Activated CD4-positive, alpha-beta T cell treated with anti-CD3 and anti-CD28 coated beads, Interleukin-2, amount 50 U/mL, for 48 hours (primary cell): ENCODE results near the gene PKD1.
"Not testable (repeated sequence)": the region's sequence is repeated elsewhere in the genome, so short reads cannot be mapped to it uniquely, and the experiment has no call there.

ENCODE experiments used
- DNase-seq, 2 experiments: peaks; one replicate each; pipeline ENCODE4 v3.0.0-alpha.2; 2020

PKD1 gene

GRCh38 chr16:2122934-2123683, 12.6 kb downstream of the PKD1 start:
- not testable (repeated sequence) for DNase-seq

DNA sequence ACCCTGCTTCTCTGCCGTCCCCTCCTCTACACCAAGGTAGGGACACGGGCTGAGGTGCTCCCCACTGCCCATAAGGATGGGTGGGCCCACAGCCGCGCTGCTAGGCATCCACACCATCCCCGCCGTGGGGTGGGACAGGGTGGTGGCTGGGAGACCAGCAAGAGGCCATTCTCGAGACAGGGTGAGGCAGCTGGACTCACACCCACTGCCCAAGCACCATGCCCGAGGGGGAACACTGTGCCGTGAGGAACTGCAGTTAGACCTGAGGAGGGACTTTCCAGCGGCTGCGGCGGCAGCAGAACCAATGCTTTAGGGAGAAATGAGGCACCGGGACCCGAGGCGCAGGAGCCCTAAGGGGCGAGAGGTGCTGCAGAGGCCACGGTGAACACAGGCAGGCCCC, 13.3 kb downstream of the PKD1 start:
- no peak for DNase-seq

DNA sequence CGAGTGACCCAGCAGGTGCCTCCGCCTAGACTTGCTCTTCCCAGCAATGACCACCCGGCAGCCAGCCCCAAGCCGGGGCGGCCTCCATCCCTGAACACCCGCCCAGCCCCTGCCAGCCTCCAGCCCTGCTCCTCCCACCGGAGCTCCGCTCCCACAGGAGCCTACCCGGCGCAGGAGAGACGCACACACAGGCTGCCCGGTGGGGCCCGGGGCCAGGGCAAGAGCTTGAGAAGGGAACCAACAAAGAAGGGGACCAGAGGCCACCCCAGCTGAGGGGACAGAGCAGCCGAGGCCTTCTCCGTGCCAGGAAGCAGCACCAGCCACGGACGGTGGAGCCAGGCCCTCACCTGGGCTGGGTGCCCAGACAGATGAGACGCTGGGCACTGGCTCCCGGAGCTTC, 13.8 kb downstream of the PKD1 start:
- no peak for DNase-seq

DNA sequence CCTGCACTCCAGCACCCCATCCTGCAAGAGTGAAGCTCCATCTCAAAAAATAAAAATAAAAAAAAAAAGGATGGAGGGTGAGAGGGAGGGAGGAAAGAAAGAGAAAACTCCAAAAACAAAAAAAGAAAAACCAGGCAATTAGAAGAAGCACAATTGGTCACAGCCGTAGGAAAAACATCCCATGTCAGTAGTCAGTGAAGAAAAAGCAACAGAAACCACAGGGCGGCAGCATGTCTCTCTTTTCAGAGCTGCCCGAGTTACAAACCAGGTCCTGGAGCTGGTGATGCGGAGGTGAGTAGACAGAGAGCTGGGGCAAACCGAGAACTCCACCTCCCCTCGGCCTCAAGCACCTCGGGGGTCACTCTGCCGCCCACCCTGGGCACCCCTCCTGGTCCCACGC, 14.4 kb downstream of the PKD1 start:
- peak; percentile 34 to 43 for DNase-seq

- DNase-seq = not testable (repeated sequence)
Measured at GRCh38 chr16:2117960-2118722, 17.6 kb downstream of the PKD1 start.

DNA sequence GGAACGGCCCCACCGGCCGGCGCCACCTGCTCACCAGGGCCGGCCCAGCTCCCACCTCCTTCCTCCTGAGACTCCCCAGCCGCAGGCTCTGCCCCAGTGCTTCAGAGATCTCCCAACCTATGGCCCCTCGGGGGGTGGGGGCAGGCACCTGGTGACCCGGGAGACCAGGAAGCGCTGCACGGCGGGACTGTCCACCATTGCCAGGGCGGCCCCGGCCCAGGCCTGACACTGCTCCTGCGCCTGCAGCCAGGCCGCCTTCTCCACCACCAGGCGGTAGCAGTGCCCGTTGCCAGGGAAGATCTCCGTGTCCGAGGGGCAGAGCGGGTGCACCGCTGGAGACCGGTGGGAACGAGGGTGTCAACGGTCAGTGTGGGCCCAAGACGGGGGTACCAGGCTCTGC, 18.4 kb downstream of the PKD1 start:
- not testable (repeated sequence) for DNase-seq

- not testable (repeated sequence) for DNase-seq
Measured at GRCh38 chr16:2116428-2116827, 19.3 kb downstream of the PKD1 start.

DNA sequence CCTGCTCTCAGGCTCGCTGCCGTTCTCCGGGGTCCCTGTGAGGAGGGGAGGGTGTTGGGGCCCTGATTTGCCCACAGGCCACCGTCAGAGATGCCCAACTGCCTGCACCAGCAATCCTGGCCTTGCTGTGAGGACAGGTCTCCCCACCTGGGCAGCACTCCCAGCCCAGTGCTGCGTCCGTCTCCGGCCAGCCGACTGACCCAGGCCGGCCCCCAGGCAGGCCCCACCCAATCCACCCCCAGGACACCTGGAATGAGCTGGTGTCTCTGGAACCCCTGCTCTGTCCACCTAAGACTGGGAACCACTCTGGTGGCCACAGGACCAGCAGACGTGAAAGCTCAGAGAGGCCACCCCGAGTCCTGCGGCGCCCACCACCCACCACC, 20.1 kb downstream of the PKD1 start:
- DNase-seq = no peak

GRCh38 chr16:2114885-2115590, 20.7 kb downstream of the PKD1 start:
- not testable (repeated sequence) for DNase-seq

DNA sequence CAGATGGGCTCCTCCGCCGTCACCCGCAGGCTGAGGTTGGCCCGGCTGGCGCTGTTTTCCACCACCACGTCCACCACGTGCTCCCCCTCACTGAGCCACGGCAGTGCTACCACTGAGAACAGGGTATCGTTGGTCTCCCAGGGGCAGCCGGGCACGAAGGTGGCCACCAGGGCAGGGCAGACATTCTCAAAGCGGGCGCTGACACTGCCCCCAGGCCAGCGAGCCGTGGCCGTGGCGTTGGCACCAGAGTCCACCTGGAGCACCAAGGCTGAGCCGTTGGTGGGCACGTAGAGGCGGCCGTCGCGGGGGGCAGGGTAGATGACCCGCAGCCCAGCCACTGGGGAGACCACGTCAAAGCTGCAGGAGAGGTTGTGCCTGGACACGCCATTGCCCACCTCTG, 21.5 kb downstream of the PKD1 start:
- not testable (repeated sequence) for DNase-seq

GRCh38 chr16:2112539-2113106, 23.1 kb downstream of the PKD1 start:
- DNase-seq = not testable (repeated sequence)

DNA sequence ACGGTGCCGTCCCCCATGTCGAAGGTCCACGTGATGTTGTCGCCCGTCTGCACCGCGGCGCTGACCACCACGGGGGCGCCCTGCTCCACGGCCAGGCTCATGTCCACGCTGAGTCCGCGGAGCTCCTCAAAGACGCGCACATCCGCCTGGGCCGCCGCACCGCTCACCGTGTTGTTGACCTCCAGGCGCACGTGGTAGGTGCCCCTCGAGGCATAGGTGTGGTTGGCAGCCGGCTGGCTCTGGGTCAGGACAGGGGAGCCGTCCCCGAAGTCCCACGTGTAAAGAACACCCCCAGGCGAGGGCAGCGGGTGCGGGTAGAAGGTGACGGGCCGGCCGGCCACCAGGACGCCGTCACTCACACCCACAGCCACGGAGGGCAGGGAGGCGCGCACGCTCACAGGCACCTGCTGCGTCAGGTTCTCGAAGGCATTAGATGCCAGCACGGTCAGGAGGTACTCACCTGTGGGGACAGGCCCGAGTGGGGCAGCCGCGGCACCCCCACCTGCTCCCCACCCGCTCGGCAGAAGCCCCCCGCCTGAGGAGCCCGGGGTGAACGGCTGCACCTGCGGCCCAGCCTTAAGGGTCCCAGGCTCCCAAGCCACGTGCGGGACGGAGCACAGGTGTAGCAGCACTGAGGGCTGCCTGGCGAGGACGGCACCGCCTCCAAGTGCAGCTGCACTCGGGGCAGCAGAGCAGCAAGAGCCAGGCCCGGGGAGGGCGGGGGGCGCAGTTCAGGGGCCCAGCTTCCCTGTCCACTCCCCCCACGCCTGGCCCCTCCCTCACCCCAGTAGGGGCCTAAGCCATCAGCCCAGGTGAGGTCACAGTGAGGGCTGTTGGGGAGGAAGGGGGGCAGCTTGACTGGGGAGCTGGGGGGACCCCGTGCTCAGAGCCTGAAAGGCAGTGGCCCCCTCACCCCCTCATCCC, 24.0 kb downstream of the PKD1 start:
- not testable (repeated sequence) for DNase-seq

DNA sequence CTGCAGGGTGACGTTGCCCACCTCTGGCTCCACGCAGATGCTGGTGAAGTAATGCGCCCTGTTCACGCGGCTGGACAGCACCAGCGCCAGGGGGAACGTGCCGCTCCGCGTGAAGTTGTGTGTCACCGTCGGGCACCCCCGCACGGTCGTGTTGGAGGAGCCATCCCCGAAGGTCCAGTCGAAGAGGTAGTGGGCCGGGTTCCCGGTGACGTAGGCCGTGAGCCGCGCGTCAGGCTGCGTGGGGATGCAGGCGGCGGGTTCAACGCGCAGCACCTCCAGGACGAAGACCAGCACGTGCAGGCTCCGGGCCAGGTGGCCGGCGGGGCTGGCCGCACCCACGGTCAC, 24.7 kb downstream of the PKD1 start:
- DNase-seq = not testable (repeated sequence)

- not testable (repeated sequence) for DNase-seq
Measured at GRCh38 chr16:2110332-2111008, 25.2 kb downstream of the PKD1 start.

GRCh38 chr16:2109872-2110271, 25.8 kb downstream of the PKD1 start:
- DNase-seq = not testable (repeated sequence)

GRCh38 chr16:2109271-2109580, 26.5 kb downstream of the PKD1 start:
- DNase-seq = not testable (repeated sequence)

DNA sequence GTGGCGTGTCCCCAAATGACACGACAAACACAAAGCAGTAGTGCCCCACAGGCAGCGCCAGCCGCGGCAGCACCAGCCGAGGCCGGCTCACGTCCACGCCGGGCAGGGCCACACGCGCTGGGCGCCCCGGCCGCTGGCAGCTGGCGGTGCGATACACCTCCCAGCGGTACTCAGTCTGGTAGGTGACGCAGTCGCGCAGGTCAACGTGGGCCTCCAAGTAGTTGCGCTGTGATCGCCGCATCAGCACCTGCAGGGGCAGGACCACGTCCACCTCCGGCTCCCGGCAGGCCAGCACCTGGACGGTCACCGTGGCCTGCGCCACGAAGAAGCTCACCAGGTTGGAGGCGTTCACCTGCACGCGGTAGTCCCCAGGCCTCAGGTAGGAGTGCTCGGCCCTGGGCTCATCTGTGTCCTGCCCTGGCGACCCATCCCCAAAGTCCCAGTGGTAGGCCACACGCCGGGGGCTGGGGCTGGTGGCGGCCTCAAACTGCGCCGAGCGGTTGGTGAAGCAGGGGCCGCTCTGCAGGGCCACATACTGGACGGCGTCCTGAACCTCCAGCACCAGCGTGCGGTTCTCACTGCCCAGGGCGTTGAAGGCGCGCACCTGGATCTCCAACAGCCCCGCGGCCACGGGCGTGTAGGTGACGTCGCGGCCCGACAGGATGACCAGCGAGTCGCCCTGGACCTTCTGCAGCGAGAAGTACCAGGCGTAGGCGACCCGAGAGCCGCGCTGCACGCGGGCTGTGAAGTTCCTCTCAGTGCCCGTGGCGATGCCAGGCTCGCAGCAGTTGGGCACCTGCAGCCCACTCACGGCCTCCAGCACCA, 27.0 kb downstream of the PKD1 start:
- not testable (repeated sequence) for DNase-seq

DNA sequence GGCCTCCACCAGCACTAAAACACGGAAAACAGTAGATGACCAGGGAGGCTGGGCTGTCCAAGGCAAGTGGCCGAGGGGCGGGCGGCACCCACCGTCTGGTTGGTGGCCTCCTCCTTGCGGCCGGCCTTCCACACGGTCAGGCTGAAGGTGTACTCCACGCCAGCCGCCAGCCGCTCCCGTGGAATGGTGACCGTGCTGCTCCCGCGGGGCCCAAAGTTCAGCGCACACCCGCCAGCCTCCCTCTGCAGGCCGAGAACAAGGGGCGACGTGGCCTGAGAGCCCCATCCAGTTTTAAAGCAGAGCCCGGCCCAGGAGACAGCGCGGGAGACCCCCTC, 27.9 kb downstream of the PKD1 start:
- not testable (repeated sequence) for DNase-seq

GRCh38 chr16:2107121-2107790, 28.4 kb downstream of the PKD1 start:
- DNase-seq = not testable (repeated sequence)

DNA sequence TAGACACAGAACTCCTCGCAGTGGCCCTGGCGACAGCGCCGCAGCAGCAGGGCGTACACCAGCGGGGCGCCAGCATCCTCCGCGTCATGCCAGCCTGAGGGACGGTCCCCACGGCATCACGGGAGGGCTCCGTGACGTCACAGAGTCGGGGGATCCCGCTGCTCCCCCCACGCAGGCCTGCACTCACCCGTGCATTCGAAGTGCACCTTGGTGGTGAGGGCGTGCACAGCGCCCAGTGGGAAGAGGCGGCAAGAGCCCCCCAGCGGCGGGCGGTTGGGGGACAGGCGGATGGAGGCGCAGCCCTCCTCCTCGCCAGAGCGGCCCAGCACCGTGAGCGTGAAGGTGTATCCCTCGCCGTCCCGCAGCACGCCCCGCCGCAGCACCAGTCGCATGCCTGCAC, 29.5 kb downstream of the PKD1 start:
- DNase-seq = not testable (repeated sequence)
